Epithelial cell of prostate (primary cell): ENCODE results near the gene MEGF11.
A peak's percentile ranks its signal among the peaks of the same experiment; 100 is the strongest.
"Not testable (repeated sequence)": the region's sequence is repeated elsewhere in the genome, so short reads cannot be mapped to it uniquely, and the experiment has no call there.

Experiments used
- DNase-seq: peaks from one replicate; pipeline ENCODE4 v3.0.0-alpha.2; 2011; ENCODE audit warnings: low read depth, low spot score
- H3K27ac ChIP-seq: fragments of 450-650 bp; 2 replicates; pipeline ENCODE4 v1.5.1; 2017; ENCODE audit warnings: mild to moderate bottlenecking

MEGF11 gene

DNA sequence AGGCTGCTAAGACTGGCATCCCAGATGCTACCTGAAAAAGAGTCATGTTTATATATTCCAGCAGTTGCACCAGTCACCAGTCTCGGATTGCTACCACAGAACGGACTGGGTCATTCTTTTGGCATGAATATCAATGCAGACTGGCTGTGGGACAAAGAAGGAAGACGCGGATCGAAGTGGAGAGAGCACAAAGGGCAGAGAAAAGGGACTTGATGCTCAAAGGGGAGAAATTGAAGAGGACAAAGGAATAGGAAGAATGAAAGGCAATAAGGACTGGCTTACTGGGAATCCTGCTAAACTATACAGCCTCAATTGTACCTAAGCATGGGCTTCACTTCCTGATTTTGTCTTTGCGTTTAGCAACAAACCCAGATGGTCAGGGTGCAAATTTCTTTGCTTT is 24.5 kb upstream of the MEGF11 start:
- DNase-seq: no peak
- no peak overlapping the region for H3K27ac ChIP-seq

- no peak for DNase-seq
- H3K27ac ChIP-seq: no peak overlapping the region
Observed at GRCh38 chr15:66276546-66276945, 23.0 kb upstream of the MEGF11 start.

GRCh38 chr15:66275352-66275751 is 21.8 kb upstream of the MEGF11 start:
- no peak for DNase-seq
- H3K27ac ChIP-seq: no peak overlapping the region

DNA sequence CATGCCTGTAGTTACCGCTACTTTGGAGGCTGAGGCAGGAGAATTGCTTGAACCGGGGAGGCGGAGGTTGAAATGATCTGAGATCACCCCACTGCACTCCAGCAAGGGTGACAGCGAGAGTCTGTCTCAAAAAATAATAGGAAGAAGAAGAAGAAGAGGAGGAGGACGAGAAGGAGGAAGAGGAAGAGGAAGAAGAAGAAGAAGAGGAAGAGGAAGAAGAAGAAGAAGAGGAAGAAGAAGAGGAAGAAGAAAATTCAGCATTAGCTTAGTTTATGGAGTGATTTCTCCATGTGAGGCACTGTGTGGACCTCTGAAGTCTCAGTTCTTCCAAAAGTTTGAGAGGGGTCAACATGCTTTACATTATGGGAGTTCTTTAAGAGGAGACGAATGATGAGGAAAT is 17.4 kb upstream of the MEGF11 start:
- no peak for DNase-seq
- no peak overlapping the region for H3K27ac ChIP-seq

DNA sequence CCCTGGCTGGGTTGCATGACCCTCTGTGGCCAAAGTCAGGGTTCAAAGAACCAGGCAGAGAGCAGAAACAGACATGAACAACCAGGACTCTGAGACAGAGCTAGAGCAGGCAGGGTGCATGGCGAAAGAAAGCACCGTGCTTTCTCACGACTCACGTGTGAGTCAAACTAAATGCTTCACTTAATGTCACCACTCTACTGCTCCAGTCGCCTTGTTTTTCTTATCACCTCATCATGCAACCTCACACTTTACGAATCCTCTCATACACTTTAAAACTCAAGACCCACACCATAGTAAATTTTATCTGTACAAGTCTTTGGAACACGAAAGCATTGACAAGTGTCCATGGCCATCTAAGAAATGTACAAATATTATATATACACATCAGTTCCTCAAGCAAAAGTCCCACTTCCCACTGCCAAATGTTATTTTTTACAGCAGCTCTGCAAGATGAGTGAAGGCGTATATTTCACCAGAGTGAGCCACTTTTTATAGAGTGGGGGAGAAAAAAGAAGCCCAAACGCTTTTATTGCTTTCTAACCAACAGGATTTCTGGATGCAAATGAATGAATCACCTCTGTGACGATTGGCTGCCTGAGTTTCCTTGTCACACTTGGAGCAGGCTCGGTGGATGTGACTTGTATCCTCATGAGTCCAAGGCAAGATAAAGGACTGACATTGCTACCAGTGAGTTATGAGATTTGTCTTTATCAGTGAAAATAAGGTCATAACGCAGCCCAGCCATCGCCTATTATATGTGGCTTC is 16.0 kb upstream of the MEGF11 start:
- peak; percentile 55 for DNase-seq
- no peak overlapping the region for H3K27ac ChIP-seq

DNA sequence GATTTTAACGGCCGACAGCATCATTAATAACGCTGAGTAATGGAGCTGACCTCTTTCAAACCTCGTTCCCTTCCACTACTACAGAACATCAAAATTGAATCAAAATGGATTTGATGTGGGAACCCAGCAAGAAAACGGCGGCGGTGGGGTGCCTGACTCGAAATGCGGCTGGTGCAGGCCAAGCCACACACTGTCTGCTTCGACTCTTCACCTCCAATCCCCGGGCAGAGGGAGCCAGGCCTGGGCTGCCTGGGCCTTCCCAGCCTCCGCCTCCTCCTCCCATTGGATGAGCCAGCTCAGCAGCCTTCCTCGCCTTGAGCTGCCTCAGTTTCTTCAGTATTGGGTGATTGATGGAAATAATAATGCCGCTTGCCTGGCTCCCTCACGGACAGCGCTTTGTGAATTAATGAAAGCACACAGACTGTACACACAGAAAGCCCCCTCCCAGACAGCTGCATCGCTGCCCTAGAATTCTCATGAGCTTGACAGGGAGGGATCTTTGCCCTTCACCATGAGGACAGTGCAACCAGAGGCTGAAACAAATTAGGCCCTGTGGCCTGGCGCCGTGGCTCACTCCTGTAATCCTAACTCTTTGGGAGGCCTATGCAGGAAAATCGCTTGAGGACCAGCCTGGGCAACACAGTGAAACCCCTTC is 11.4 kb upstream of the MEGF11 start:
- no peak overlapping the region for H3K27ac ChIP-seq
- DNase-seq: no peak

DNA sequence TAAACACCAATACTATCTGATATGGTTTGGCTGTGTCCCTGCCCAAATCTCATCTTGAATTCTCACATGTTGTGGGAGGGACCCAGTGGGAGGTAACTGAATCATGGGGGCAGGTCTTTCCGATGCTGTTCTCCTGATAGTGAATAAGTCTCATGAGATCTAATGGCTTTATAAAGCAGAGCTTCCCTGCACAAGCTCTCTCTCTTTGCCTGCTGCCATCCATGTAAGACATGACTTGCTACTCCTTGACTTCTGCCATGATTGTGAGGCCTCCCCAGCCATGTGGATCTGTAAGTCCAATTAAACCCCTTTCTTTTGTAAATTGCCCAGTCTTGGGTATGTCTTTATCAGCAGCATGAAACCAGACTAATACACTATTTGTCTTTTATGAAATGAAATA is 9.3 kb upstream of the MEGF11 start:
- not testable (repeated sequence) for H3K27ac ChIP-seq, DNase-seq

DNA sequence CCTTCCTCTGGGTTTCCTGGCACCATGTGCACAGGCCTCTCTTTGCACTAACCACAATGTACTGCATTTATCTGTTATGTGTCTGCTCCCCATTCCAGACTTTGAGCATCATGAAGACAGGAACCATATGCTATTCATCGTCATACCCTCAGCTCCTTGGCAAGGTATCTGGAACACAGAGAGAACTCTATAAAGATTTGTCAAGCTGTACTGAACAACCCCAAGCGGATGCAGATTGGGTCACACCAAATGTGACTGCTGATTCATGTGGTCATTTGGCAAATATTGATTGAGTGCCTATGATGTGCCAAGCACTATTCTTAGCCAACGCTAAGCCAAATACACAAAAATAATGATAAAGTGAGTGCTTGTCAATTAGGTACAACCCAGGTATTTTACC is 7.5 kb upstream of the MEGF11 start:
- no peak overlapping the region for H3K27ac ChIP-seq
- DNase-seq: no peak

DNA sequence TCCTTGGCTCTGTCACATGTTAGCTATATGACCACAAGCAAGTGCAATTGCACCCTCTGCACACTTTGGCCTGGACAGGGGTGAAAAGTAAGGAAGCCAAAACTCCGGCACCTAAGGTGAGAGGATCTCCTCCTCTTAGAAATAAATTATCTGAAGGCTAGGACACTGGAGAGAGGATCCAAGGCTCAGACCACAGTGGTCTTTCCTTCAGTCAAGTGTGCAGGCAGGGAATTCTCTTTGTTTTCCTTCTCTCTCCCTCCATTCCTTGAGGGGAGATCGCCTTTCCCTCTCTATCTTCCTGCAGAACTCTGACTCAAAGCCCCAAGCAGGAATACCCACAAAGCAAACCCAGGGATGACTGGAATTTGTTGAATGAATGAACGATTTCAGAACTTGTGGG is 3.1 kb upstream of the MEGF11 start:
- H3K27ac ChIP-seq: no peak overlapping the region
- DNase-seq: no peak

DNA sequence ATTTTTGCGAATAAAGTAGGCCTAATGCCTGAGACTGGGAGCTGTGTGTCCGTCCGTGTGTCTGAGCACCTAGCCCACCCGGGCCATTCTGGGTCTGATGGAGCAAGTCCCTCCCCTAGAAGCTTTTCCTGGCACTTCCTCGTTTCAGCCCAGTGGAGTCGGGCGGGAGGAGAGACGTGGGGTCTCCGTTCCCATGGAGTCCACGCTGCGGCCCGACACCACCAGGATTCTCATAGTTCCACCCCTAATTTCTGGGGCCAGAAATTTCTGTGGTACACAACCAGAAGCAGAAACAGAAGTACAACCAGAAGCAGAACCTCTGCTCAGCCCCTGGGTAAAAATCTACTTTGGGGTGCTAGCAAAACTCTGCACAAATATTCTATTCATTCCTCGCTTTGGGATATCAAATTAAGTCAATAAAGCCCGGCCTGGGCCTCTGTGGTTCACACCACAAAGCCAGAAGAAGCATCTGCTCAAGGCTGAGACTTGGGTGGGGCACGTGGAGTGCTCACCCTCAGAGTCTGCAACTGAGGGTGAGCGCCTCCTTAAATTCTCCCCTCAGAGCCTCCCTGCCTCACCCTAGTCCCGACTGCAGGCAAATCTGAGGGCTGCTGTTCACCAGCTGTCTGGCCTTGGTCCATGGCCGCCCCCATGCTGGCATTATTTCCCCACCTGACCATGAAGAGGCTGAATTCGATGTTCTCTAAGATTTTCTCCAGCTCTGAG is 1.6 kb upstream of the MEGF11 start:
- H3K27ac ChIP-seq: no peak overlapping the region
- DNase-seq: no peak

- no peak overlapping the region for H3K27ac ChIP-seq
- DNase-seq: no peak
Observed at GRCh38 chr15:66254089-66254950, 770 bp upstream of the MEGF11 start.

- no peak for DNase-seq
- no peak overlapping the region for H3K27ac ChIP-seq
Observed at GRCh38 chr15:66252685-66253417, 699 bp downstream of the MEGF11 start.

DNA sequence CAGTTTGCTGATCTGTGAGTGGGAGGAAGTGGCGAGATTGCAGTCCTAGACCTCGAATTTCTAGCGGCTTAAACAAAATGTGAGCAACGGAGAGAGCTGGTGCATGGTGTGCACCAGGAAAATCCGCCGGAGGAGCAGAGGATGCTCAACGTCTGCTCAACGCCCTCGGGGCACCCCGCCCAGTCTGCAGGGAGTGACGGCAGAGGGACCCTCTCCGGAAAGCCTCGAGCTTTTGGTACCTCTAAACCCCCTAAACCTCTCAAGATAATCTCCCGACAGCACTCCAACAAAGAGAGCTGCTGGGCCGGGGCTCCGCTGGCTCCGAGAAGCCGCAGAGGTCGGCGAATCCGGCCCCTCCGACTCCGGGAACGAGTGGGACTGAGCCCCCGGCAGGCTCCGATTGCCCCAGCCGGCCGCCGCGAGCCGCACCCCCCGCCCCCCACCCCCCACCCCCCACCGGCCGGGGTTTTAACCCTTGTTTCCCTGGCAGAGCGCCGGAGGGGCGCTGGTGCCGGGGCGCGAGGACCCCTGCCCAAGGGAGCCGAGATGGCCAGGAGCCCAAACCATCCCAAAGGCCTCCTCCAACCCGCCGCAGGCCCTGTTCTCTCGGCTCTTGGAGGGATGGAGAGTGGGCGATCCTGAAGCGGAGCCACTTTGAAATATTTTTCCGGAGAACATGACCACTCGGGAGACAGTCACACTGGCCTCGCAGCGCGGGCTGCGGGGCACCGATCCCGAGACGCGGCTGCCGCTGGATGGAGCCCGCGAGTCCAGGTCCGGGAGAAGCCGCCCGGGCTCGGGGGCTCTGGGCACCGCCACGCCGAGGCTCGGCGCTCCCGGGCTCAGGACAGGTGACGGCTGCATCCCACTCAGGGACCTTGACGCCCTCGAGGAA is 1.5 kb downstream of the MEGF11 start:
- DNase-seq: no peak
- no peak overlapping the region for H3K27ac ChIP-seq

DNA sequence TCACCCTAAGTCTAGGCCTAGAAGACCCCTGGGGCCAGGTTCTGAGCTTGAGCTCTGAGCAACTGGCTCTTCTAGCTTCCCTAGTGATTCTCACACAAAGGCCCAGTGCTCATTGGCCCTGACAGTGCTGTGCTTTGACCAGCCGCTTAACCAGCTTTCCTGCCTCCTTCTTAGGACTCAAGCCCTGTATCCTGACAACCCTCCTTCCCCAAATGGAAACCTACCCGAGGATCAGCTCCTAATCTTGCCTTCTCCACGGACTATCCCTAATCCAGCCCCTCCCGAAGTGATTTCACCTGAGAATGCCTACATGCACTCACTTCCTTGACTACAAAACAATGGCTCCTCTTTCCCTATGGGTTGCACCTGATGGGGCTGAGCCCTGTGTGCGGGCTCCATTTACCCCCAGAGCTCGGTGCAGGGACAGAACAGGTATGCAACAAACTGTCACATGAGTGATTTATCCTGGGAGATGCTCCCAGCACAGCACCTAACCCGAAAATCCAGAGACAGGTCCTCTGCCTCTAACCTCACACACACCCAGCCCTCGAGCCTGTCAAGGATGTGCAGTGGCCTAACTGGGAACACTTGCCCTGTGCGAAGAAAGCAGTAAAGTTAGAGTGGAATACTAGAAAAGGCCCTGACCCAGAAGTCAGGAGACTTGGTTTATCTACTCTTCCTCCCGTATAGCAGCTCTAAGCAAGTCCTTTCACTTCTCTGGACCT is 2.3 kb downstream of the MEGF11 start:
- H3K27ac ChIP-seq: no peak overlapping the region
- no peak for DNase-seq

DNA sequence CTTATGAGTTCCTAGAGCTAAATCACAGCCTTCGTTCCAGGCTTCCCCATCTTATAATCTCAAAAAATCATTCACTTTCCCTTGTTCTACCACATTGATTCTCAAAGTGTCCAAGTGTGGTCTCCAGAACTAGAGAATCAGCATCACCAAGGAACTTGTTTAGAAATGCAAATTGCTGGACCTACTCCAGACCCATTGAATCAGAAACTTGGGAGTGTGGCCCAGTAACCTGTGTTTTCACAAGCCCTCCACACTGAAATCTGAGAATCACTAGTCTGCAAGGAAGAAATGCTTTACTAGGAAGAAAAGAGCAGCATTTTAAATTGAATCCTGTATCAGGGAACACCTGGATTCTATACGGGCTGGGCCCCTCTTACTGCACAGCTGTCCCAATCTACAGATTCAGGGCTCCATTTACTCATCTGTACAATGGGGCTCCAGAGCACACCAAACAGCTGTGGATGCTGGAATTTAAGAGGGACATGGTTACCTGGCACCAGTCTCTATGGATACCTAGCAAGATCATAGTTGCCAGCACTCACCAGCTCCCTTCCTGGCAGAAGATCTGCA is 3.9 kb downstream of the MEGF11 start:
- no peak for DNase-seq

GRCh38 chr15:66246937-66247336 is 6.6 kb downstream of the MEGF11 start:
- DNase-seq: no peak
- no peak overlapping the region for H3K27ac ChIP-seq

More for the DNA sequence above, 3.9 kb downstream of the MEGF11 start:
- no peak overlapping the region for H3K27ac ChIP-seq

DNA sequence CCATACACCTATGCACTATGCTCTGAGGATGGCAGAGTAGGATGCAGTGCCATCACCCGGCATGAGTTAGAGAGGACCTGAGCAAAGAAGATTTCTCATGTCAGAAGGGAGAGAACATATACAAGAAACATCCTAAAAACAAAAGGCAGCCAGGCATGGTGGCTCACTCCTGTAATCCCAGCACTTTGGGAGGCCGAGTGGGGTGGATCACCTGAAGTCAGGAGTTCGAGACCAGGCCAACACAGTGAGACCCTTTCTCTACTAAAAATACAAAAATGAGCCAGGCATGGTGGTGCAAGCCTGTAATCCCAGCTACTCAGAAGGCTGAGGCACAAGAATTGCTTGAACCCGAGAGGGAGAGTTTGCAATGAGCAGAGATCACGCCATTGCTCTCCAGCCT is 7.7 kb downstream of the MEGF11 start:
- H3K27ac ChIP-seq, DNase-seq: not testable (repeated sequence)

- DNase-seq: no peak
- H3K27ac ChIP-seq: no peak overlapping the region
Observed at GRCh38 chr15:66241908-66242285, 11.7 kb downstream of the MEGF11 start.
